HG03060 (cell line): Measurements from ENCODE around the gene KPNA2.

Experiments
- ATAC-seq: cut with Tn5 transposase; IDR thresholded peaks from one replicate; pipeline ENCODE4 v1.9.1; 2021; ENCODE audit warnings: low read depth, moderate number of reproducible peaks; ENCODE audit not compliant: unreplicated experiment

The KPNA2 gene

DNA sequence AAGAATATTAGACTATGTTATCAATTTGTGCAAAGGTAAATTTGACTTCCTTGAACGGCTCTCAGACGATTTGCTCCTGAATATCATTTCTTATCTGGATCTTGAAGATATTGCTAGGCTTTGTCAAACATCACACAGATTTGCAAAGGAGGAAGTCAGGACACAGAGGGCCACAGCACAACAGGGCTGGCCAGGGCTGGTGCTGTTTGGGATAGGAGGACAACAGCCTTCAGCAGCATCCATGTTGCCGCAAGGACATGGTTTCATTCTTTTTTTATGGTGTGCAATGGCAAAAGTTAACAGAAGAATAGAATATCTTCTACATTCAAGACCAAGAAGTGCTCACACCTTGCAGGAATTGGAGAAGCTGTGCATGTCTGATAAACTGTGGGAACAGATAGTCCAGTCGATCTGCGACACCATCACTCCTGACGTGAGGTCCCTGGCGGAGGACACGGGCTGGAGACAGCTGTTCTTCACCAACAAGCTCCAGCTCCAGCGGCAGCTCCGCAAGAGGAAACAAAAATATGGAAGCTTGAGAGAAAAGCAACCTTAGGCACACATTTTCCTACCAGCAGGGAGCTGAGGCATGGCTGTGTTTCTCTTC lies 59.8 kb downstream of the KPNA2 start:
- ATAC-seq = no peak

DNA sequence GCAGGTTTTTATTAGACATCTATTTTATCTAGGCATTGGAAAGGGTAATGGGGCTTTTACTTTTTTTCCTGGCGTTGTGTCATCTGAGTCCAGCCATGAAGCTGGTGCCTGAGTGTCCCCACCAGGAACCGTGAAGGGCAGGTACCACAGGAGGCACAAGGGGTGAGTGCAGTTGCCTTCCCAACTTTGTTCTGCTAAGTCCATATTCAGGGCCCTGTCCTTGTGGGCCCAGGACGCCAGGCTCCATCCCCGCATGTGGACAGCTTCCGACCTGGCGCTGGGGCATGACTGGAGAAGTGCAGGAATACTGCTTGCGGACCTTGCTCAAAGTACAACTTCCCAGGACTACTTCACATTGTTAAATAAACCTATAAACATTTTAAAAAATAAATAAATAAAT lies 60.6 kb downstream of the KPNA2 start:
- no peak for ATAC-seq
